ENCODE measurements around the gene ZNF189.

- TF ChIP-seq, protein P1, sequence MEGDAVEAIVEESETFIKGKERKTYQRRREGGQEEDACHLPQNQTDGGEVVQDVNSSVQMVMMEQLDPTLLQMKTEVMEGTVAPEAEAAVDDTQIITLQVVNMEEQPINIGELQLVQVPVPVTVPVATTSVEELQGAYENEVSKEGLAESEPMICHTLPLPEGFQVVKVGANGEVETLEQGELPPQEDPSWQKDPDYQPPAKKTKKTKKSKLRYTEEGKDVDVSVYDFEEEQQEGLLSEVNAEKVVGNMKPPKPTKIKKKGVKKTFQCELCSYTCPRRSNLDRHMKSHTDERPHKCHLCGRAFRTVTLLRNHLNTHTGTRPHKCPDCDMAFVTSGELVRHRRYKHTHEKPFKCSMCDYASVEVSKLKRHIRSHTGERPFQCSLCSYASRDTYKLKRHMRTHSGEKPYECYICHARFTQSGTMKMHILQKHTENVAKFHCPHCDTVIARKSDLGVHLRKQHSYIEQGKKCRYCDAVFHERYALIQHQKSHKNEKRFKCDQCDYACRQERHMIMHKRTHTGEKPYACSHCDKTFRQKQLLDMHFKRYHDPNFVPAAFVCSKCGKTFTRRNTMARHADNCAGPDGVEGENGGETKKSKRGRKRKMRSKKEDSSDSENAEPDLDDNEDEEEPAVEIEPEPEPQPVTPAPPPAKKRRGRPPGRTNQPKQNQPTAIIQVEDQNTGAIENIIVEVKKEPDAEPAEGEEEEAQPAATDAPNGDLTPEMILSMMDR (IDR thresholded peaks at IDR 0.05; ENCODE audit: borderline replicate concordance, extremely low read depth, low read length, poor library complexity, severe bottlenecking) = no peak
- TF ChIP-seq EZH2 (IDR thresholded peaks at IDR 0.05; ENCODE audit: borderline replicate concordance, low read depth, low read length, severe bottlenecking) = no peak
These were observed 18.4 kb upstream of the ZNF189 start for GRCh38 chr9:101380295-101380694.
